ENCODE data around the gene CNTN4.
"Not testable (repeated sequence)": the region's sequence is repeated elsewhere in the genome, so short reads cannot be mapped to it uniquely, and the experiment has no call there.

The CNTN4 gene

DNA sequence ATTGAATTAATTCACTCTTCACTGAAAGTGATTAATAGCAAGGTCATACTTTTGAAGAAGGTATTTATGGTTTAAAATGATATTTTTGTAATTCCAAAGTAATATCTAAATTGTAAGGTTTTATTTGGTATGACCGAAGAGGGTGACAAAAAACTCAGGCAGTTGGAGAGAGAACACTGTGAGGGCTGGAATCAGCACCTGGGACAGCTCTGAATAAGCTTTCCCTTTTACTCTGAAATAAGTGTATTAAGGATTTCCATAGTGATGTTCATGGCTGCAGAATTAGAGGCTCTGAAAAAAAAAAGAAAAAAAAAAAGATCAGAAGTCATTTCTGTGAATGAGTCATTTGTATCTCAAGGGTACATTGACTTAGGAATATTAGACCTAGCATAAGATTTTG lies 712.1 kb downstream of the CNTN4 start:
- H3K9me3 ChIP-seq (ENCODE audit: severe bottlenecking): no peaks in the 10 kb centered on the region
- H3K4me3 ChIP-seq (ENCODE audit: low read depth, low read length): no peak overlapping the region
- H3K27ac ChIP-seq: no peak overlapping the region
- no peaks in the 10 kb centered on the region for H3K36me3 ChIP-seq
- TF ChIP-seq, protein P1, sequence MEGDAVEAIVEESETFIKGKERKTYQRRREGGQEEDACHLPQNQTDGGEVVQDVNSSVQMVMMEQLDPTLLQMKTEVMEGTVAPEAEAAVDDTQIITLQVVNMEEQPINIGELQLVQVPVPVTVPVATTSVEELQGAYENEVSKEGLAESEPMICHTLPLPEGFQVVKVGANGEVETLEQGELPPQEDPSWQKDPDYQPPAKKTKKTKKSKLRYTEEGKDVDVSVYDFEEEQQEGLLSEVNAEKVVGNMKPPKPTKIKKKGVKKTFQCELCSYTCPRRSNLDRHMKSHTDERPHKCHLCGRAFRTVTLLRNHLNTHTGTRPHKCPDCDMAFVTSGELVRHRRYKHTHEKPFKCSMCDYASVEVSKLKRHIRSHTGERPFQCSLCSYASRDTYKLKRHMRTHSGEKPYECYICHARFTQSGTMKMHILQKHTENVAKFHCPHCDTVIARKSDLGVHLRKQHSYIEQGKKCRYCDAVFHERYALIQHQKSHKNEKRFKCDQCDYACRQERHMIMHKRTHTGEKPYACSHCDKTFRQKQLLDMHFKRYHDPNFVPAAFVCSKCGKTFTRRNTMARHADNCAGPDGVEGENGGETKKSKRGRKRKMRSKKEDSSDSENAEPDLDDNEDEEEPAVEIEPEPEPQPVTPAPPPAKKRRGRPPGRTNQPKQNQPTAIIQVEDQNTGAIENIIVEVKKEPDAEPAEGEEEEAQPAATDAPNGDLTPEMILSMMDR (IDR thresholded peaks at IDR 0.05; ENCODE audit: low read depth, low read length): no peak
- H3K27me3 ChIP-seq (ENCODE audit: insufficient read depth, low read depth, severe bottlenecking): no peaks in the 10 kb centered on the region
- no peak for DNase-seq

- H3K27ac ChIP-seq: no peak overlapping the region
- no peaks in the 10 kb centered on the region for H3K9me3 ChIP-seq (ENCODE audit: severe bottlenecking)
- H3K27me3 ChIP-seq (ENCODE audit: insufficient read depth, low read depth, severe bottlenecking): no peaks in the 10 kb centered on the region
- no peaks in the 10 kb centered on the region for H3K36me3 ChIP-seq
- DNase-seq: no peak
- no peak overlapping the region for H3K4me3 ChIP-seq (ENCODE audit: low read depth, low read length)
- TF ChIP-seq, protein P1 (IDR thresholded peaks at IDR 0.05; ENCODE audit: low read depth, low read length): no peak
Observed at GRCh38 chr3:2819571-2819970, 720.9 kb downstream of the CNTN4 start.

DNA sequence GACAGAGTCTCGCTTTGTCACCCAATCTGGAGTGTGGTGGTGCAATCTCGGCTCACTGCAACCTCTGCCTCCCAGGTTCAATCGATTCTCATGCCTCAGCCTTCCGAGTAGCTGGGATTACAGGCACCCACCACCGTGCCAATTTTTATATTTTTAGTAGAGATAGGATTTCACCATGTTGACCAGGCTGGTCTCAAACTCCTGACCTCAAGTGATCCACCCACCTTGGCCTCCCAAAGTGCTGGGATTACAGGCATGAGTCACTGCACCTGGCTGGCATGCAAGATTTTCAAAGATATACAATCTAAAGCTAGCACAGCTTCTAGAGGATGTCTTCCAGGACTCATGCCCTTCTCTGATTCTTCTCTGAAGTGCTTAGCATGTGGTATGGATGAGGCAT lies 722.3 kb downstream of the CNTN4 start:
- H3K27ac ChIP-seq, DNase-seq, H3K36me3 ChIP-seq: not testable (repeated sequence)

DNA sequence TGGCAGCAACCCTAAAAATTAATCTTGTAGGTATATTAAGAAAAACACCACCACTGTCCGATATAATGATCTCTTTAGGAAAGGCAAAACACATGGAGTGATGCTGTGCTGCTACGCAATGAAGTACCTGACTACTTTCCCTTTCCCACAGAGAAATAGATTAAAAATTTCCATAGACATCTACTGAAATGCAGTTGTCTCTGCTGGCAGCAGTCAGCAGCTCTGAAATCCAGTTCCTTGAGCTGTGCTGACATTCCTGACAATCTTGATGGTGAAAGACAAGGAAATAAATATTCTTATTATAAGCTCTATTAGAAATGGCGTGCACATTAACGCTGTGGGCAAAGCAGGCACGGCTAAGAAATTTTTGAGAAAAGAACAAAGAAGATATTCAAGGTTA lies 723.9 kb downstream of the CNTN4 start:
- H3K27me3 ChIP-seq (ENCODE audit: insufficient read depth, low read depth, severe bottlenecking): no peaks in the 10 kb centered on the region
- DNase-seq: no peak
- H3K36me3 ChIP-seq: no peaks in the 10 kb centered on the region
- no peaks in the 10 kb centered on the region for H3K9me3 ChIP-seq (ENCODE audit: severe bottlenecking)
- no peak overlapping the region for H3K27ac ChIP-seq
- H3K4me3 ChIP-seq (ENCODE audit: low read depth, low read length): no peak overlapping the region
- TF ChIP-seq, protein P1 (IDR thresholded peaks at IDR 0.05; ENCODE audit: low read depth, low read length): no peak

More for the DNA sequence above, 722.3 kb downstream of the CNTN4 start:
- H3K27me3 ChIP-seq (ENCODE audit: insufficient read depth, low read depth, severe bottlenecking); H3K4me3 ChIP-seq (ENCODE audit: low read depth, low read length); H3K9me3 ChIP-seq (ENCODE audit: severe bottlenecking): not testable (repeated sequence)

- no peak for DNase-seq
- Histone ChIP-seq H3K9me3 (ENCODE audit: severe bottlenecking) (no peaks in the 10 kb centered on the region), H3K27me3 (ENCODE audit: insufficient read depth, low read depth, severe bottlenecking) (no peaks in the 10 kb centered on the region), H3K4me3 (ENCODE audit: low read depth, low read length) (no peak overlapping the region), H3K27ac (no peak overlapping the region), H3K36me3 (no peaks in the 10 kb centered on the region)
- TF ChIP-seq, protein P1 (IDR thresholded peaks at IDR 0.05; ENCODE audit: low read depth, low read length): no peak
Observed at GRCh38 chr3:2823031-2823430, 724.4 kb downstream of the CNTN4 start.

DNA sequence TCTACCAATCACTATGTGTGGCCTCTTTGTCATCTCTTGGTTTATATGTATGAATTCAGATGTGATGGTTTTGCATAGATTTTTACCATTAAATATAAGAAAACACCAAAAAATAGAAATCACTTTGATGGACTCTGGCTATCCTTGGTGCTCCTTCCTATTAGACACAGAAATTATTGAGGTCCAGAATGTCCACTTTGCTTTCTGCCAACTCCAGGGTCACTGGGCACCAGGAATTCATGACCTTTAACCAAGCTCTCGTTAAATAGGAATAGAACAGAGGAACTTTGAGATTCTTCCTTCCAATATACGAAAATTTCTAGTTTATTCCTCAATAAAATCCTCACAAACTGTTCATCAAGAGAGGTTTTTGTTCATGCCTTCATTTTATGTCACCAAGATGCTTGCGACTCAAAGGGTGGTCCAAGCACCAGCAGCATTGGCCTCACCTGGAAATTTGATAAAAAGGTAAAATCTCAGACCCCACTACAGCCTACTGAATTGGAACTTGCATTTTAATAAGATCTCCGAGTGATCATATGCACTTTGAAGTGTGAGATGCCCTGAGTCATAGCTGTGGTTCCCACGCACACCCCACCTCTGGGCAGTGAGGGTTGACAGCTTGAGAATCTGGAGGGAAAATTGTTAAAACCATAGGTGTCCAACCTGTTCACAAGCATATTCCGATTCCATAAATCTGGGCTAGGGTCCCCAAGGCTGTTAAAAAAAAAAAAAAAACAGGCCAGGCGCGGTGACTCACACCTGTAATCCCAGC lies 725.0 kb downstream of the CNTN4 start:
- TF ChIP-seq, protein P1 (IDR thresholded peaks at IDR 0.05; ENCODE audit: low read depth, low read length): no peak
- no peaks in the 10 kb centered on the region for H3K27me3 ChIP-seq (ENCODE audit: insufficient read depth, low read depth, severe bottlenecking)
- H3K36me3 ChIP-seq: no peaks in the 10 kb centered on the region
- H3K9me3 ChIP-seq (ENCODE audit: severe bottlenecking): no peaks in the 10 kb centered on the region
- H3K4me3 ChIP-seq (ENCODE audit: low read depth, low read length): no peak overlapping the region
- H3K27ac ChIP-seq: no peak overlapping the region
- DNase-seq: no peak
